ENCODE results near the gene SLC37A4. TPM values are rescaled to one million over a fixed set of nuclear protein-coding genes. Genes with fewer than 3 reads are reported as not detected.
"Not testable (repeated sequence)": the region's sequence is repeated elsewhere in the genome, so short reads cannot be mapped to it uniquely, and the experiment has no call there.

SLC37A4 gene
- total RNA-seq, 4 donors from 2014 or later = 29.7 to 72.9 (median 56.4) TPM

DNA sequence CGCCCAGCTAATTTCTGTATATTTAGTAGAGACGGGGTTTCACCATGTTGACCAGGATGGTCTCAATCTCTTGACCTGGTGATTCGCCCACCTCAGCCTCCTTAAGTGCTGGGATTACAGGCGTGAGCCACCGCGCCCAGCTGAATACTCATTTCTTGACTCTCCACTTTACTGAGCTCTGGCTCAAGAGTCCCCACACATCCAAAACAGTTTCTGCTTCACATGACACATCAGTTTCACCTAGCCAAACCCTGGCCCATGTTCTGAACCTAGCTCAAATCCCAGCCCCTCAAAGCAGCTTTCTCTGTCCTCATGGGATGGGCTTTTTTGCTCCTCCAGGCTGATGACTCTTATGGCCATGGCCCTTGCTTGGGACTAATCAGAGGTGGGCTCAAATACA, 16.5 kb upstream of the SLC37A4 start:
- peaks cover 0 to 68% of the 10 kb centered on the region in 2 donors for H3K36me3 ChIP-seq
- ATAC-seq = no peak
- in situ Hi-C loops (cut with MboI; ENCODE audit: low sequenced_read_pairs in 4 of 4) = no loop called here

GRCh38 chr11:119046489-119046888, 15.8 kb upstream of the SLC37A4 start:
- H3K4me3 ChIP-seq = no peak overlapping the region
- intact Hi-C loops (cut with DNase I; ENCODE audit: low total_unique reads) (no loop called here), in situ Hi-C loops (cut with MboI; ENCODE audit: low sequenced_read_pairs in 4 of 4) (no loop called here)
- no peaks in the 10 kb centered on the region for H3K27me3 ChIP-seq
- H3K27ac ChIP-seq = no peak overlapping the region
- TF ChIP-seq POLR2A (IDR thresholded peaks at IDR 0.05) (no peak), CTCF (IDR thresholded peaks at IDR 0.05 in 4 of 5, conservative IDR thresholded peaks at IDR 0.05 in 1 of 5) (no peak)
- H3K9me3 ChIP-seq = no peaks in the 10 kb centered on the region
- peaks cover 0 to 61% of the 10 kb centered on the region in 2 donors for H3K36me3 ChIP-seq
- ATAC-seq (no peak), DNase-seq (no peak)
- no peaks in the 10 kb centered on the region for H3K4me1 ChIP-seq

More for the DNA sequence above, 16.5 kb upstream of the SLC37A4 start:
- Histone ChIP-seq H3K4me3 (no peak overlapping the region), H3K4me1 (no peaks in the 10 kb centered on the region), H3K27me3 (no peaks in the 10 kb centered on the region), H3K9me3 (no peaks in the 10 kb centered on the region), H3K27ac (no peak overlapping the region)
- TF ChIP-seq POLR2A (IDR thresholded peaks at IDR 0.05) (no peak), CTCF (IDR thresholded peaks at IDR 0.05 in 4 of 5, conservative IDR thresholded peaks at IDR 0.05 in 1 of 5) (no peak)
- DNase-seq = no peak
- intact Hi-C loops (cut with DNase I; ENCODE audit: low total_unique reads) = no loop called here

- H3K9me3 ChIP-seq = no peaks in the 10 kb centered on the region
- no peak overlapping the region for H3K27ac ChIP-seq
- no peak overlapping the region for H3K4me3 ChIP-seq
- TF ChIP-seq POLR2A (IDR thresholded peaks at IDR 0.05) = no peak
- no peak for TF ChIP-seq CTCF (IDR thresholded peaks at IDR 0.05 in 4 of 5, conservative IDR thresholded peaks at IDR 0.05 in 1 of 5)
- no peaks in the 10 kb centered on the region for H3K27me3 ChIP-seq
- intact Hi-C loops (cut with DNase I; ENCODE audit: low total_unique reads) = no loop called here
- peaks cover 0 to 47% of the 10 kb centered on the region in 2 donors for H3K36me3 ChIP-seq
- ATAC-seq = no peak
- no peak for DNase-seq
- in situ Hi-C loops (cut with MboI; ENCODE audit: low sequenced_read_pairs in 4 of 4) = no loop called here
- no peaks in the 10 kb centered on the region for H3K4me1 ChIP-seq
Measured at GRCh38 chr11:119044708-119045107, 14.0 kb upstream of the SLC37A4 start.

DNA sequence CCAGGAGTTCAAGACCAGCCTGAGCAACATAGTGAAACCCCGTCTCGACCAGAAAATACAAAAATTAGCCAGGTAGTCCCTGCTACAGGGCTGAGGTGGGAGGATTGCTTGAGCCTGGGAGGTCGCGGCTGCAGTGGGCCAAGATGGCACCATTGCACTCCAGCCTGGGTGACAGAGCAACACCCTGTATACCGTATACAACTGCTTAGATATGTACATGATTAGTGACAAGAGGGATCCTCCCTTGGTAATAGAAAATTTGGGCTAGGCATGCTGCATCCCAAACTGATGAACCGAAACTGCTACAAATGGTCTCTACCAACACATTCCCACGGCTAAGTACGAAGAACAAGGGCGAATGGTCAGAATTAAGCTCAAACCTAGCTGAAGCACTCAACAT, 12.2 kb upstream of the SLC37A4 start:
- Histone ChIP-seq H3K4me1 (no peaks in the 10 kb centered on the region), H3K4me3 (no peak overlapping the region), H3K27ac (no peak overlapping the region), H3K36me3 (peaks cover 0 to 29% of the 10 kb centered on the region in 2 donors), H3K9me3 (no peaks in the 10 kb centered on the region), H3K27me3 (no peaks in the 10 kb centered on the region)
- TF ChIP-seq POLR2A (IDR thresholded peaks at IDR 0.05) (no peak), CTCF (IDR thresholded peaks at IDR 0.05 in 4 of 5, conservative IDR thresholded peaks at IDR 0.05 in 1 of 5) (no peak)
- DNase-seq = no peak
- in situ Hi-C loops (cut with MboI; ENCODE audit: low sequenced_read_pairs in 4 of 4) = no loop called here
- no peak for ATAC-seq
- intact Hi-C loops (cut with DNase I; ENCODE audit: low total_unique reads) = no loop called here

- Histone ChIP-seq H3K4me1 (no peaks in the 10 kb centered on the region), H3K9me3 (no peaks in the 10 kb centered on the region), H3K27me3 (no peaks in the 10 kb centered on the region), H3K27ac (no peak overlapping the region), H3K36me3 (peaks cover 0 to 20% of the 10 kb centered on the region in 2 donors), H3K4me3 (no peak overlapping the region)
- DNase-seq (no peak), ATAC-seq (no peak)
- in situ Hi-C loops (cut with MboI; ENCODE audit: low sequenced_read_pairs in 4 of 4) (no loop called here), intact Hi-C loops (cut with DNase I; ENCODE audit: low total_unique reads) (no loop called here)
- no peak for TF ChIP-seq POLR2A (IDR thresholded peaks at IDR 0.05)
- TF ChIP-seq CTCF (IDR thresholded peaks at IDR 0.05 in 4 of 5, conservative IDR thresholded peaks at IDR 0.05 in 1 of 5) = no peak
Measured at GRCh38 chr11:119041821-119042514, 11.3 kb upstream of the SLC37A4 start.

DNA sequence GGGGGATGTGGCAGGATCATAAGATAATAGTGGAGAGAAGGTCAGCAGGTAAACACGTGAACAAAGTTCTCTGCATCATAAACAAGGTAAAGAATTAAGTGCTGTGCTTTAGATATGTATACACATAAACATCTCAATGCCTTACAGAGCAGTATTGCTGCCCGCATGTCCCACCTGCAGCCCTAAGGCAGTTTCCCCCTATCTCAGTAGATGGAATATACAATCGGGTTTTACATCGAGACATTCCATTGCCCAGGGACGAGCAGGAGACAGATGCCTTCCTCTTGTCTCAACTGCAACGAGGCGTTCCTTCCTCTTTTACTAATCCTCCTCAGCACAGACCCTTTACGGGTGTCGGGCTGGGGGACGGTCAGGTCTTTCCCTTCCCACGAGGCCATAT, 8.8 kb upstream of the SLC37A4 start:
- intact Hi-C loops (cut with DNase I; ENCODE audit: low total_unique reads); H3K27ac ChIP-seq; H3K4me1 ChIP-seq; H3K9me3 ChIP-seq; DNase-seq; H3K4me3 ChIP-seq; H3K36me3 ChIP-seq; H3K27me3 ChIP-seq; ATAC-seq; in situ Hi-C loops (cut with MboI; ENCODE audit: low sequenced_read_pairs in 4 of 4): not testable (repeated sequence)

Data from gastrocnemius medialis (tissue), 4 donors.